Epithelial cell of esophagus (primary cell): Measurements from ENCODE around the gene BNIP5.
A peak's percentile ranks its signal among the peaks of the same experiment; 100 is the strongest.

Source experiments
- DNase-seq: peaks from one replicate; pipeline ENCODE4 v3.0.0; 2010; ENCODE audit warnings: low read depth
- H3K4me3 ChIP-seq: 2 replicates; pipeline ENCODE4 v1.5.1; 2011; ENCODE audit warnings: mild to moderate bottlenecking, low read length, control low read depth
- CTCF ChIP-seq: IDR thresholded peaks from 2 replicates; pipeline ENCODE4 v1.5.1; 2011; ENCODE audit warnings: low read depth, mild to moderate bottlenecking, low read length, control low read depth, inconsistent platforms; ENCODE audit not compliant: insufficient read depth; ENCODE audit errors: missing control alignments

The BNIP5 gene

GRCh38 chr6:36297511-36297910 lies 39.2 kb downstream of the BNIP5 start:
- no peak for TF ChIP-seq CTCF
- peak; percentile 13 for DNase-seq
- no peak overlapping the region for H3K4me3 ChIP-seq

- no peak overlapping the region for H3K4me3 ChIP-seq
- TF ChIP-seq CTCF, result no peak
- DNase-seq, result no peak
Observed at GRCh38 chr6:36297051-36297450, 39.6 kb downstream of the BNIP5 start.

GRCh38 chr6:36296240-36296639 lies 40.4 kb downstream of the BNIP5 start:
- no peak overlapping the region for H3K4me3 ChIP-seq
- TF ChIP-seq CTCF, result no peak
- peak; percentile 46 for DNase-seq

- DNase-seq, result no peak
Observed at GRCh38 chr6:36292170-36292569, 44.5 kb downstream of the BNIP5 start.

GRCh38 chr6:36290668-36291620 lies 45.7 kb downstream of the BNIP5 start:
- no peak for TF ChIP-seq CTCF
- peak; percentile 17 for DNase-seq

More at GRCh38 chr6:36292170-36292569, 44.5 kb downstream of the BNIP5 start:
- no peak overlapping the region for H3K4me3 ChIP-seq
- no peak for TF ChIP-seq CTCF

GRCh38 chr6:36289281-36289878 lies 47.3 kb downstream of the BNIP5 start:
- DNase-seq, result peak; percentile 78
- no peak overlapping the region for H3K4me3 ChIP-seq
- TF ChIP-seq CTCF, result no peak

More at GRCh38 chr6:36290668-36291620, 45.7 kb downstream of the BNIP5 start:
- no peak overlapping the region for H3K4me3 ChIP-seq
